Measurements from ENCODE around the gene IFT27. TPM values are rescaled to one million over a fixed set of nuclear protein-coding genes. Genes with fewer than 3 reads are reported as not detected.

The IFT27 gene
- total RNA-seq, 1 donor from 2014 or later = 13.7 TPM

- no peak for DNase-seq (ENCODE audit: low read depth, low spot score)
Measured at GRCh38 chr22:36797374-36797773, 21.5 kb upstream of the IFT27 start.

- no peak for DNase-seq (ENCODE audit: low read depth, low spot score)
Measured at GRCh38 chr22:36796552-36797175, 20.7 kb upstream of the IFT27 start.

GRCh38 chr22:36795633-36796032, 19.7 kb upstream of the IFT27 start:
- no peak for DNase-seq (ENCODE audit: low read depth, low spot score)

GRCh38 chr22:36790648-36791047, 14.7 kb upstream of the IFT27 start:
- DNase-seq (ENCODE audit: low read depth, low spot score) = no peak

- DNase-seq (ENCODE audit: low read depth, low spot score) = no peak
Measured at GRCh38 chr22:36787204-36787988, 11.5 kb upstream of the IFT27 start.

GRCh38 chr22:36783743-36784142, 7.8 kb upstream of the IFT27 start:
- no peak for DNase-seq (ENCODE audit: low read depth, low spot score)

- peak; percentile 77 for DNase-seq (ENCODE audit: low read depth, low spot score)
Measured at GRCh38 chr22:36781656-36782627, 6.0 kb upstream of the IFT27 start.

- no peak for DNase-seq (ENCODE audit: low read depth, low spot score)
Measured at GRCh38 chr22:36778020-36778419, 2.1 kb upstream of the IFT27 start.

- DNase-seq (ENCODE audit: low read depth, low spot score) = no peak
Measured at GRCh38 chr22:36776722-36777121, 803 bp upstream of the IFT27 start.

- DNase-seq (ENCODE audit: low read depth, low spot score) = no peak
Measured at GRCh38 chr22:36775586-36775963, 344 bp downstream of the IFT27 start.

- no peak for DNase-seq (ENCODE audit: low read depth, low spot score)
Measured at GRCh38 chr22:36773935-36774334, 2.0 kb downstream of the IFT27 start.

GRCh38 chr22:36772451-36772850, 3.5 kb downstream of the IFT27 start:
- DNase-seq (ENCODE audit: low read depth, low spot score) = no peak

- no peak for DNase-seq (ENCODE audit: low read depth, low spot score)
Measured at GRCh38 chr22:36771356-36772063, 4.4 kb downstream of the IFT27 start.

GRCh38 chr22:36770513-36771231, 5.2 kb downstream of the IFT27 start:
- no peak for DNase-seq (ENCODE audit: low read depth, low spot score)

- DNase-seq (ENCODE audit: low read depth, low spot score) = no peak
Measured at GRCh38 chr22:36769541-36770512, 6.1 kb downstream of the IFT27 start.

GRCh38 chr22:36768616-36769015, 7.3 kb downstream of the IFT27 start:
- DNase-seq (ENCODE audit: low read depth, low spot score) = no peak

- no peak for DNase-seq (ENCODE audit: low read depth, low spot score)
Measured at GRCh38 chr22:36768141-36768540, 7.8 kb downstream of the IFT27 start.

GRCh38 chr22:36767035-36767775, 8.7 kb downstream of the IFT27 start:
- DNase-seq (ENCODE audit: low read depth, low spot score) = no peak

All from pulmonary artery endothelial cell (primary cell).